Measurements from ENCODE around the gene PTTG1IP.

DNA sequence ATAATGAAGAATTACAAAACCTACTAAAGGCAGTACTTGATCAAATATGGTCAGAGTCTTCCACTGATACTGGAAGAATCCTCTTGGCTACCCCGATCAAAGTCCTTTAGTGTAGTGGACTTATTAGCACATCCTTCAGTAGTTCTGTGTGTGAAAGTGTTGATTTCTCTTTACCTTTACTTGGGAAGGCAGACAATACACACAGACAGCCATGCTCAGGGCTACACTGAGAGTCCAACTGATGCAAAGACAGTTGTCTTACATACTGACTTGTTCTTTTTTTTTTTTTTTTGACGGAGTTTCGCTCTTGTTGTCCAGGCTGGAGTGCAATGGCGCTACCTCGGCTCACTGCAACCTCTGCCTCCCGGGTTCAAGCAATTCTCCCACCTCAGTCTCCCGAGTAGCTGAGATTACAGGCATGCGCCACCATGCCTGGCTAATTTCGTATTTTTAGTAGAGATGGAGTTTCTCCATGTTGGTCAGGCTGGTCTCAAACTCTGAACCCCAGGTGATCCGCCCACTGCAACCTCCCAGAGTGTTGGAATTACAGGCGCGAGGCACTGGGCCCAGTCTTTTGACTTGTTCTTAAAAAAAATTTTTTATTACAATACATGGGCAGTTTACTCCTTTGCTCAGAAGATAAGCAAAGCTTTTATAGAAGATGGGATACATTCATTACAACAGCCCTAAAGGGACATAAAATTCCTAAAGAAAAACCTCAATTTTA, 3.5 kb upstream of the PTTG1IP start:
- no peak for TF ChIP-seq POLR2A (IDR thresholded peaks at IDR 0.05)
- TF ChIP-seq, protein P1, sequence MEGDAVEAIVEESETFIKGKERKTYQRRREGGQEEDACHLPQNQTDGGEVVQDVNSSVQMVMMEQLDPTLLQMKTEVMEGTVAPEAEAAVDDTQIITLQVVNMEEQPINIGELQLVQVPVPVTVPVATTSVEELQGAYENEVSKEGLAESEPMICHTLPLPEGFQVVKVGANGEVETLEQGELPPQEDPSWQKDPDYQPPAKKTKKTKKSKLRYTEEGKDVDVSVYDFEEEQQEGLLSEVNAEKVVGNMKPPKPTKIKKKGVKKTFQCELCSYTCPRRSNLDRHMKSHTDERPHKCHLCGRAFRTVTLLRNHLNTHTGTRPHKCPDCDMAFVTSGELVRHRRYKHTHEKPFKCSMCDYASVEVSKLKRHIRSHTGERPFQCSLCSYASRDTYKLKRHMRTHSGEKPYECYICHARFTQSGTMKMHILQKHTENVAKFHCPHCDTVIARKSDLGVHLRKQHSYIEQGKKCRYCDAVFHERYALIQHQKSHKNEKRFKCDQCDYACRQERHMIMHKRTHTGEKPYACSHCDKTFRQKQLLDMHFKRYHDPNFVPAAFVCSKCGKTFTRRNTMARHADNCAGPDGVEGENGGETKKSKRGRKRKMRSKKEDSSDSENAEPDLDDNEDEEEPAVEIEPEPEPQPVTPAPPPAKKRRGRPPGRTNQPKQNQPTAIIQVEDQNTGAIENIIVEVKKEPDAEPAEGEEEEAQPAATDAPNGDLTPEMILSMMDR (IDR thresholded peaks at IDR 0.05) = no peak

Data from prostate gland (tissue), 2 donors.